Tibial nerve (tissue), 4 donors: Measurements from ENCODE around the gene GCN1.
"Not testable (repeated sequence)": the region's sequence is repeated elsewhere in the genome, so short reads cannot be mapped to it uniquely, and the experiment has no call there.

ENCODE experiments used
- EP300 ChIP-seq, 2 donors: sonication (generic); formaldehyde crosslinking; IDR thresholded peaks; one replicate each; pipeline ENCODE4 v1.6.1; 2017; ENCODE audit warnings: antibody characterized with exemption in 2 of 2, mild to moderate bottlenecking in 1 of 2
- POLR2A ChIP-seq, 2 donors: fragments of 450-650 bp; IDR thresholded peaks; one replicate each; pipeline ENCODE4 v1.6.1; 2017; ENCODE audit warnings: antibody characterized with exemption in 2 of 2, mild to moderate bottlenecking in 2 of 2, moderate library complexity in 2 of 2
- TF ChIP-seq, protein P1 (sequence below), 5 experiments: fragments of 200-600 bp in 3 of 5; fragments of 450-650 bp in 2 of 5; sonication (generic) in 3 of 5; IDR thresholded peaks; one replicate each; pipeline ENCODE4 v1.5.1; 2016 to 2019; ENCODE audit warnings: antibody characterized with exemption in 5 of 5, mild to moderate bottlenecking in 3 of 5, moderate library complexity in 2 of 5

DNA sequence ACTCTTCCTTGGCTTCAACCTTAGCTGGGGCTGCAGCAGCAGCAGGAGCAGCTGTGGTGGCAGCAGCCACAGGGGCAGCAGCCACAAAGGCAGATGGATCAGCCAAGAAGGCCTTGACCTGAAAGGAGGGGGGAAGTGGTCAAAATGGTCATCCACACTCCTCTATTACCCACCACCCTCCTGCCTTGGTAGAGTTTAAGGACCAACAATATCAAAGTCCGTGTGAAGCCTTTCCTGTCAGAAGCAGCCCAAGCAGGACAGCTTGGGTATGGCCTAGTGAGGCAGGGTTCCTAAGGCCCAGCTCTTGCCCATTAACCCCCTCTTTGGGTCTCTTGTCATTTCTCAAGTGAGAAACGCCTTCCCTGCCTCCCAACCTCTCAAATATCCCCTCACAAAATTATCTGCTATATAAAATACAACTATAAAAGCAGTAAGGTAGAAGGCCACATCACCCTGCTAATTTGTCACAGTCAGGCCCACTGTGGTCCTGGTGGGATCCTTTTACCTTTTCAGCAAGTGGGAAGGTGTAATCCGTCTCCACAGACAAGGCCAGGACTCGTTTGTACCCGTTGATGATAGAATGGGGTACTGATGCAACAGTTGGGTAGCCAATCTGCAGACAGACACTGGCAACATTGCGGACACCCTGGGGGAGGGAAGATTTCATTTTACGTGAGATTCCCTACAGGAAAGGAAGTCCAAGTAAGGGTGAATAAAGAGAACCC is 2.5 kb upstream of the GCN1 start:
- TF ChIP-seq POLR2A, EP300 (IDR thresholded peaks at IDR 0.05): not testable (repeated sequence)
- TF ChIP-seq, protein P1, sequence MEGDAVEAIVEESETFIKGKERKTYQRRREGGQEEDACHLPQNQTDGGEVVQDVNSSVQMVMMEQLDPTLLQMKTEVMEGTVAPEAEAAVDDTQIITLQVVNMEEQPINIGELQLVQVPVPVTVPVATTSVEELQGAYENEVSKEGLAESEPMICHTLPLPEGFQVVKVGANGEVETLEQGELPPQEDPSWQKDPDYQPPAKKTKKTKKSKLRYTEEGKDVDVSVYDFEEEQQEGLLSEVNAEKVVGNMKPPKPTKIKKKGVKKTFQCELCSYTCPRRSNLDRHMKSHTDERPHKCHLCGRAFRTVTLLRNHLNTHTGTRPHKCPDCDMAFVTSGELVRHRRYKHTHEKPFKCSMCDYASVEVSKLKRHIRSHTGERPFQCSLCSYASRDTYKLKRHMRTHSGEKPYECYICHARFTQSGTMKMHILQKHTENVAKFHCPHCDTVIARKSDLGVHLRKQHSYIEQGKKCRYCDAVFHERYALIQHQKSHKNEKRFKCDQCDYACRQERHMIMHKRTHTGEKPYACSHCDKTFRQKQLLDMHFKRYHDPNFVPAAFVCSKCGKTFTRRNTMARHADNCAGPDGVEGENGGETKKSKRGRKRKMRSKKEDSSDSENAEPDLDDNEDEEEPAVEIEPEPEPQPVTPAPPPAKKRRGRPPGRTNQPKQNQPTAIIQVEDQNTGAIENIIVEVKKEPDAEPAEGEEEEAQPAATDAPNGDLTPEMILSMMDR (IDR thresholded peaks at IDR 0.05) = not testable (repeated sequence)
